NCI-H345 (cell line): Measurements from ENCODE around the gene C1orf141.
"Not testable (repeated sequence)": the region's sequence is repeated elsewhere in the genome, so short reads cannot be mapped to it uniquely, and the experiment has no call there.

Source experiments
- DNase-seq: peaks from one replicate; lab custom pipeline; 2025; lab: John Stamatoyannopoulos, UW

C1orf141 gene

GRCh38 chr1:67134695-67135094, at the start of gene C1orf141:
Gene C1orf141, minus strand, starts transcription at chr1:67134970. Its CDS starts 7,730 bp downstream, at chr1:67127240.
- DNase-seq = no peak

- DNase-seq = no peak
Observed at GRCh38 chr1:67175530-67176087, 40.8 kb upstream of the C1orf141 start.

- DNase-seq = no peak
Observed at GRCh38 chr1:67174716-67175284, 40.0 kb upstream of the C1orf141 start.

GRCh38 chr1:67173988-67174387, 39.2 kb upstream of the C1orf141 start:
- DNase-seq = no peak

- DNase-seq = no peak
Observed at GRCh38 chr1:67171978-67172377, 37.2 kb upstream of the C1orf141 start.

GRCh38 chr1:67171574-67171955, 36.8 kb upstream of the C1orf141 start:
- no peak for DNase-seq

- DNase-seq = no peak
Observed at GRCh38 chr1:67170751-67171573, 36.2 kb upstream of the C1orf141 start.

GRCh38 chr1:67169932-67170331, 35.2 kb upstream of the C1orf141 start:
- DNase-seq = no peak

GRCh38 chr1:67169496-67169895, 34.7 kb upstream of the C1orf141 start:
- no peak for DNase-seq

- no peak for DNase-seq
Observed at GRCh38 chr1:67166196-67166595, 31.4 kb upstream of the C1orf141 start, which contains the start of gene IL23R. Gene IL23R, plus strand, starts transcription at chr1:67166454. Its CDS starts 1,667 bp downstream, at chr1:67168121.

- no peak for DNase-seq
Observed at GRCh38 chr1:67165468-67166041, 30.8 kb upstream of the C1orf141 start.

GRCh38 chr1:67162954-67163353, 28.2 kb upstream of the C1orf141 start:
- no peak for DNase-seq

GRCh38 chr1:67159233-67159632, 24.5 kb upstream of the C1orf141 start:
- no peak for DNase-seq

- DNase-seq = no peak
Observed at GRCh38 chr1:67158401-67158800, 23.6 kb upstream of the C1orf141 start.

GRCh38 chr1:67150931-67151330, 16.2 kb upstream of the C1orf141 start:
- no peak for DNase-seq

- peak; percentile 26 for DNase-seq
Observed at GRCh38 chr1:67149179-67149770, 14.5 kb upstream of the C1orf141 start.

GRCh38 chr1:67148516-67149178, 13.9 kb upstream of the C1orf141 start:
- no peak for DNase-seq

GRCh38 chr1:67147973-67148372, 13.2 kb upstream of the C1orf141 start:
- DNase-seq = not testable (repeated sequence)

GRCh38 chr1:67146539-67146938, 11.8 kb upstream of the C1orf141 start:
- DNase-seq = no peak

GRCh38 chr1:67146101-67146500, 11.3 kb upstream of the C1orf141 start:
- no peak for DNase-seq

- no peak for DNase-seq
Observed at GRCh38 chr1:67144696-67145095, 9.9 kb upstream of the C1orf141 start.

GRCh38 chr1:67143966-67144365, 9.2 kb upstream of the C1orf141 start:
- DNase-seq = no peak
